GM18499 (cell line): ENCODE results near the gene RCC2.

Source experiments
- ATAC-seq: cut with Tn5 transposase; IDR thresholded peaks from one replicate; pipeline ENCODE4 v1.9.1; 2021; ENCODE audit warnings: moderate number of reproducible peaks; ENCODE audit not compliant: insufficient read depth, unreplicated experiment

Gene RCC2

GRCh38 chr1:17381161-17381560 lies 58.3 kb downstream of the RCC2 start:
- ATAC-seq: no peak

- no peak for ATAC-seq
Observed at GRCh38 chr1:17377325-17377953, 62.0 kb downstream of the RCC2 start.

- ATAC-seq: no peak
Observed at GRCh38 chr1:17375651-17376050, 63.8 kb downstream of the RCC2 start.

GRCh38 chr1:17372955-17373354 lies 66.5 kb downstream of the RCC2 start:
- ATAC-seq: no peak

- no peak for ATAC-seq
Observed at GRCh38 chr1:17371896-17372295, 67.6 kb downstream of the RCC2 start, which contains the start of gene PADI6. Gene PADI6, plus strand, starts transcription at chr1:17372196. Its CDS starts 50 bp downstream, at chr1:17372246.

GRCh38 chr1:17370618-17371017 lies 68.9 kb downstream of the RCC2 start:
- ATAC-seq: no peak

- no peak for ATAC-seq
Observed at GRCh38 chr1:17369466-17369865, 70.0 kb downstream of the RCC2 start.

- ATAC-seq: no peak
Observed at GRCh38 chr1:17365293-17365692, 74.2 kb downstream of the RCC2 start.

- no peak for ATAC-seq
Observed at GRCh38 chr1:17363771-17364170, 75.7 kb downstream of the RCC2 start.

GRCh38 chr1:17363351-17363750 lies 76.1 kb downstream of the RCC2 start:
- no peak for ATAC-seq

- no peak for ATAC-seq
Observed at GRCh38 chr1:17361687-17362086, 77.8 kb downstream of the RCC2 start.

GRCh38 chr1:17360272-17360956 lies 79.1 kb downstream of the RCC2 start:
- ATAC-seq: no peak

- ATAC-seq: no peak
Observed at GRCh38 chr1:17359808-17360207, 79.7 kb downstream of the RCC2 start.

- no peak for ATAC-seq
Observed at GRCh38 chr1:17359031-17359430, 80.4 kb downstream of the RCC2 start.

- no peak for ATAC-seq
Observed at GRCh38 chr1:17358557-17358956, 80.9 kb downstream of the RCC2 start.
